Parathyroid adenoma (tissue), 2 donors: ENCODE data around the gene LALBA.
"Not testable (repeated sequence)": the region's sequence is repeated elsewhere in the genome, so short reads cannot be mapped to it uniquely, and the experiment has no call there.

Experiments used
- H2AFZ ChIP-seq: fragments of 300-600 bp; sonication (generic); one replicate; pipeline ENCODE4 v1.7.0; 2017; ENCODE audit warnings: antibody characterized with exemption, mild to moderate bottlenecking
- H3K27ac ChIP-seq: fragments of 300-600 bp; sonication (generic); one replicate; pipeline ENCODE4 v1.7.0; 2017
- H3K27me3 ChIP-seq: fragments of 300-600 bp; sonication (generic); one replicate; pipeline ENCODE4 v1.7.0; 2017; ENCODE audit warnings: low read length; ENCODE audit not compliant: control insufficient read depth, insufficient read depth
- H3K36me3 ChIP-seq: fragments of 300-600 bp; sonication (generic); one replicate; pipeline ENCODE4 v1.7.0; 2017; ENCODE audit warnings: low read length; ENCODE audit not compliant: control insufficient read depth, insufficient read depth
- H3K4me1 ChIP-seq: fragments of 300-600 bp; sonication (generic); one replicate; pipeline ENCODE4 v1.7.0; 2017; ENCODE audit warnings: control low read depth
- H3K4me2 ChIP-seq: fragments of 300-600 bp; sonication (generic); one replicate; pipeline ENCODE4 v1.7.0; 2017; ENCODE audit warnings: low read length
- H3K4me3 ChIP-seq: fragments of 300-600 bp; sonication (generic); one replicate; pipeline ENCODE4 v1.7.0; 2017; ENCODE audit warnings: low read depth, low read length
- H3K79me2 ChIP-seq: fragments of 300-600 bp; sonication (generic); one replicate; pipeline ENCODE4 v1.7.0; 2017; ENCODE audit warnings: control low read depth
- H3K9ac ChIP-seq: fragments of 300-600 bp; sonication (generic); one replicate; pipeline ENCODE4 v1.7.0; 2017; ENCODE audit warnings: mild to moderate bottlenecking
- H3K9me3 ChIP-seq: fragments of 300-600 bp; sonication (generic); one replicate; pipeline ENCODE4 v1.7.0; 2017; ENCODE audit warnings: low read length; ENCODE audit not compliant: control insufficient read depth
- TF ChIP-seq, protein P1 (sequence below): fragments of 300-600 bp; sonication (generic); IDR thresholded peaks from one replicate; pipeline ENCODE4 v1.7.0; 2017; ENCODE audit warnings: antibody characterized with exemption, mild to moderate bottlenecking
- donor health status: primary hyperparathyroidism.

The LALBA gene

DNA sequence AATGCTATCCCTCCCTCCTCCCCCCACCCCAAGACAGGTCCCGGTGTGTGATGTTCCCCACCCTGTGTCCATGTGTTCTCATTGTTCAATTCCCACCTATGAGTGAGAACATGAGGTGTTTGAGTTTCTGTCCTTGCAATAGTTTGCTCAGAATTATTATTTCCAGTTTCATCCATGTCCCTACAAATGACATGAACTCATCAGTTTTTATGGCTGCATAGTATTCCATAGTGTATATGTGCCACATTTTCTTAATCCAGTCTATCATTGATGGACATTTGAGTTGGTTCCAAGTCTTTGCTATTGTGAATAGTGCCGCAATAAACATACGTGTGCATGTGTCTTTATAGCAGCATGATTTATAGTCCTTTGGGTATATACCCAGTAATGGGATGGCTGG is 22.8 kb downstream of the LALBA start:
- not testable (repeated sequence) for H3K9ac ChIP-seq, H3K36me3 ChIP-seq, H2AFZ ChIP-seq, H3K79me2 ChIP-seq, H3K27ac ChIP-seq, H3K4me3 ChIP-seq, H3K4me1 ChIP-seq, H3K4me2 ChIP-seq, H3K27me3 ChIP-seq, H3K9me3 ChIP-seq

GRCh38 chr12:48545833-48546469 is 23.9 kb downstream of the LALBA start:
- no peak overlapping the region for H3K27ac ChIP-seq
- H3K4me1 ChIP-seq: no peaks in the 10 kb centered on the region
- no peaks in the 10 kb centered on the region for H3K27me3 ChIP-seq
- no peak overlapping the region for H3K4me3 ChIP-seq
- H2AFZ ChIP-seq: no peak overlapping the region
- TF ChIP-seq, protein P1, sequence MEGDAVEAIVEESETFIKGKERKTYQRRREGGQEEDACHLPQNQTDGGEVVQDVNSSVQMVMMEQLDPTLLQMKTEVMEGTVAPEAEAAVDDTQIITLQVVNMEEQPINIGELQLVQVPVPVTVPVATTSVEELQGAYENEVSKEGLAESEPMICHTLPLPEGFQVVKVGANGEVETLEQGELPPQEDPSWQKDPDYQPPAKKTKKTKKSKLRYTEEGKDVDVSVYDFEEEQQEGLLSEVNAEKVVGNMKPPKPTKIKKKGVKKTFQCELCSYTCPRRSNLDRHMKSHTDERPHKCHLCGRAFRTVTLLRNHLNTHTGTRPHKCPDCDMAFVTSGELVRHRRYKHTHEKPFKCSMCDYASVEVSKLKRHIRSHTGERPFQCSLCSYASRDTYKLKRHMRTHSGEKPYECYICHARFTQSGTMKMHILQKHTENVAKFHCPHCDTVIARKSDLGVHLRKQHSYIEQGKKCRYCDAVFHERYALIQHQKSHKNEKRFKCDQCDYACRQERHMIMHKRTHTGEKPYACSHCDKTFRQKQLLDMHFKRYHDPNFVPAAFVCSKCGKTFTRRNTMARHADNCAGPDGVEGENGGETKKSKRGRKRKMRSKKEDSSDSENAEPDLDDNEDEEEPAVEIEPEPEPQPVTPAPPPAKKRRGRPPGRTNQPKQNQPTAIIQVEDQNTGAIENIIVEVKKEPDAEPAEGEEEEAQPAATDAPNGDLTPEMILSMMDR: no peak
- H3K4me2 ChIP-seq: no peak overlapping the region
- no peaks in the 10 kb centered on the region for H3K79me2 ChIP-seq
- no peaks in the 10 kb centered on the region for H3K36me3 ChIP-seq
- H3K9me3 ChIP-seq: no peaks in the 10 kb centered on the region
- H3K9ac ChIP-seq: no peak overlapping the region

GRCh38 chr12:48542300-48542928 is 27.4 kb downstream of the LALBA start:
- Histone ChIP-seq H3K4me1 (no peaks in the 10 kb centered on the region), H2AFZ (no peak overlapping the region), H3K36me3 (no peaks in the 10 kb centered on the region), H3K4me2 (no peak overlapping the region), H3K27me3 (no peaks in the 10 kb centered on the region), H3K4me3 (no peak overlapping the region), H3K9ac (no peak overlapping the region), H3K9me3 (no peaks in the 10 kb centered on the region), H3K27ac (no peak overlapping the region), H3K79me2 (no peaks in the 10 kb centered on the region)
- TF ChIP-seq, protein P1: peak; percentile 36

GRCh38 chr12:48536602-48537001 is 33.2 kb downstream of the LALBA start:
- no peak overlapping the region for H3K9ac ChIP-seq

DNA sequence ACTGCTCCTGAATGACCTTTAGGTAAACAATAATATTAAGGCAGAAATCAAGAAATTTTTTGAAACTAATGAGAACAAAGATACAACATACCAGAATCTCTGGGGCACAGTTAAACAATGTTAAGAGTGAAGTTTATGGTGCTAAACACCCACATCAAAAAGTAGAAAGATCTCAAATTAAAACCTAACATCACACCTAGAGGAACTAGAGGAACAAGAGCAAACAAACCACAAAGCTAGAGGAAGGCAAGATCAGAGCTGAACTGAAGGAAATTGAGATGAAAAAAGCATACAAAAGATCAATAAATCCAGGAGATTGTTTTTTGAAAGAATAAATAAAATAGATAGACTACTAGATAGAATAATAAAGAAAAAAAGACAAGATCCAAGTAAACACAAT is 37.2 kb downstream of the LALBA start:
- H3K27me3 ChIP-seq: no peaks in the 10 kb centered on the region
- TF ChIP-seq, protein P1: no peak
- H3K9ac ChIP-seq: no peak overlapping the region
- H3K27ac ChIP-seq: no peak overlapping the region
- no peaks in the 10 kb centered on the region for H3K4me1 ChIP-seq
- H2AFZ ChIP-seq: no peak overlapping the region
- no peaks in the 10 kb centered on the region for H3K36me3 ChIP-seq
- H3K4me3 ChIP-seq: no peak overlapping the region
- no peaks in the 10 kb centered on the region for H3K9me3 ChIP-seq
- no peaks in the 10 kb centered on the region for H3K79me2 ChIP-seq
- no peak overlapping the region for H3K4me2 ChIP-seq

More at GRCh38 chr12:48536602-48537001, 33.2 kb downstream of the LALBA start:
- Histone ChIP-seq H3K79me2 (no peaks in the 10 kb centered on the region), H3K36me3 (no peaks in the 10 kb centered on the region), H3K4me2 (no peak overlapping the region), H3K9me3 (no peaks in the 10 kb centered on the region), H3K4me1 (no peaks in the 10 kb centered on the region), H3K27me3 (no peaks in the 10 kb centered on the region), H2AFZ (no peak overlapping the region), H3K27ac (no peak overlapping the region), H3K4me3 (no peak overlapping the region)
- TF ChIP-seq, protein P1: no peak
